NCI-H2171 (cell line): Measurements from ENCODE around the gene LTBP1.
A peak's percentile ranks its signal among the peaks of the same experiment; 100 is the strongest.

Experiments used
- DNase-seq: peaks from one replicate; lab custom pipeline; 2025; lab: John Stamatoyannopoulos, UW

The LTBP1 gene

DNA sequence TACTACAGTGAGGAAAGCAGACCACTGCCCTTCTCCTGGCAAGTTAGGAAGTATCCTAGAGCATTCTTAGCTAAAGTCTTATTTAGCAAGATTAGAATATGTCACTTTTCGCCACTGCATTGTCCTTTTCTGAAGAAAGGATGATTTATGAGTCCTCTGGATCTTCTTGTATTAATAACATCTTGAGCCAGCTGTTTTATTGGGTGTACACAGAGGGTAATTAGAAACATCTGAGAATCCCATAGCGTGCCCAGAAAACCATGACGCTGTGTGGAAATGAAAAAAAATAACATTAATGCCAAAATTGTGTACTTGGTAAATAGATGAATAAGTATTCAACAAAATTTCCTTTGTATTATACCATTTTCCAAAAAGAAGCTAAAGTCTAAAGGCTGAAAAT lies 198.7 kb downstream of the LTBP1 start:
- no peak for DNase-seq

DNA sequence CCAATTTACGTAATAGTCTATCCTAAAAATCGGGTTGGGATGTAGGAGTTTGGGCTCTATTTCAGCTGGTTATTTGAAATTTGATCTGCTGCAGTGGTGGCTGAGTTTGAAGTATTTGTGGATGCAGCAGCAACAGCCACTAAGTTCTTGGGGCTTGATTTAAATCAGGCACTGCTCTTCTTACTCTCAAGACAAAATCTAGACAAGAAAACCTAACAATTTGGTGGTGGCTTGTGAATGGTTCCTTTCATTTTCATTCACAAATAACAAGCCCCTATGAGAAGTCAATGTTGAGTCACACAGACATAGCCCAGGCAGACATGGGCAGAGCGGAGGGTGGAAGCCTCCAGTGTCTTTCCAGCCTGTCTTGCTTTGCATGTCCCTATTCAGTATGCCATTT lies 199.3 kb downstream of the LTBP1 start:
- DNase-seq: no peak

- DNase-seq: no peak
Measured at GRCh38 chr2:33153008-33153407, 206.3 kb downstream of the LTBP1 start.

DNA sequence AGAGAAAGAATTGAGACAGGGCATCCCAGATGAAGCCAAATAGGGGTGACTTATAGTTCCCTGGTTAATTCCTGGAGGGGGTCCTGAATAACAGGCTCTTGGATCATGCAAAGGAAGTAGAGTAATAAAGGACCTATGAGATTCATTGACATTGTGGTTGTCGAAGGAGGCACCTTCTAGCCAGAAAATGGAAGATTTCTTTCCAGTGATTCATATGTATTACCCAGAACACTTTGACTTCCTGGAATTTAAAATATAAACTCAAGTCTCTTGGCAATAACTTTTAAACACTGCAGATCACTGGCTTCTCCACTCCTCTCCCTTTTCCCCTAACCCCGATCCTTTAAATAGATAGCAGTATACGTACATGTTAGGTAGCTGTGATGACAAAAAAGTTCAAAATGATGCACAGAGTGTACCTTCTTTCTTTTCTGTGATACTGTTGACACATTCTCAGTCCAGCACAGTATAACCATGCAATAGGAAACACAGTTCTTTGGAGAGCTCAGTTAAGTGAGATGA lies 211.8 kb downstream of the LTBP1 start:
- no peak for DNase-seq

GRCh38 chr2:33160191-33160590 lies 213.4 kb downstream of the LTBP1 start:
- DNase-seq: no peak

DNA sequence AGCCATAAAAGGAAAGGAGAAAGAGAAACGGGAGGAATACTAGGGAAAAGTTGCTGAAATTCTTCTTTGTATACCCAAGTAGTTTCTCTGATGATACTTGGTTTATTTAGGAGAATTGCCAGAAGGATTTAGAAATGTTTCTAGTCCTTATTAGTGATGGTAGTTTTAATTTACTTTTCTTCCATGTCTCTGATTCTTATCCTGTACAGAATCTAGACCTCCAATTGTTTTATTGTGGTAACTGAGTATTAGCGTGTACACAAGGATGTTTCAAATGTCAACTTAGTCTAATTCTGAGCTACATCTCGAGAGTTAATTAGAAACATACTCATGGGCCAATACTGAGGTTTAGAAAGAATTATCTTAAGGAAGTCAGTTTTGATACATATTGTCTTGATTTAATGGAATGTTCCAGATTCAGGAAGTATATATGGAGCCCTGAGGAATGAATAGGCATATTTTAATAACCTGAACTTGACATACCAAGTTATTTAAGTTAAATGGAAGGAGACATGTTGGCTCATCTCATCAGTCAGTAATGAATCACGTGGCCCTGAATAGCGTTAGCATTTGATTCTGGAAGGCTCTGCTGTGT lies 219.6 kb downstream of the LTBP1 start:
- DNase-seq: no peak

DNA sequence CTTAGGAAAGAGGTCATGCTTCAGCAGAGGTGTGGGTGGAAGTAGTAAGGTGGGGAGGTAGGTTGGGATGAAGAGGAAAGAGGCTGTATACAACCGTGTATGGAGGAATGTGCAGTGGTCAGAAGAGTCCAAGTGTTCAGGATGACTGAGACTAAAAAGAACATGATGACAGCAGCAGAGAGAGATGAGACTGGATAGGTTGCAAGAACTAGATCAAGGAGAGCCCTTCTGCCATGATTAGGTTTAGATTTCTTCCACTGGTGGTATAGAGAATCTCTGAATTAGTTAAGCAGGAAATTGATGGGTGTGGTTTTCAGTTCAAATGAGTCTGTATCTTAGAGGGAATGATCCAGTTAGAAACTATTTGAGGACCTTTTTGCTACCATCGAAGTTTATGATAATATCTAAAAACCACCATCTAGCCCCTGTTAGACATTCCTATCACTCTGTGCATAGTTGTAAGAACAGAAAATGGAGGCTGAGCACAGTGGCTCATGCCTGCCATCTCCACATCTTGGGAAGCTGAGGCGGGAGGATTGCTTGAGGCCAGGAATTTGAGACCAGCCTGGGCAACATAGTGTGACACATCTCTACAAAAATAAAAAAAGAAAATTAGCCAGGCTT lies 221.0 kb downstream of the LTBP1 start:
- no peak for DNase-seq

- no peak for DNase-seq
Measured at GRCh38 chr2:33168425-33168824, 221.7 kb downstream of the LTBP1 start.

DNA sequence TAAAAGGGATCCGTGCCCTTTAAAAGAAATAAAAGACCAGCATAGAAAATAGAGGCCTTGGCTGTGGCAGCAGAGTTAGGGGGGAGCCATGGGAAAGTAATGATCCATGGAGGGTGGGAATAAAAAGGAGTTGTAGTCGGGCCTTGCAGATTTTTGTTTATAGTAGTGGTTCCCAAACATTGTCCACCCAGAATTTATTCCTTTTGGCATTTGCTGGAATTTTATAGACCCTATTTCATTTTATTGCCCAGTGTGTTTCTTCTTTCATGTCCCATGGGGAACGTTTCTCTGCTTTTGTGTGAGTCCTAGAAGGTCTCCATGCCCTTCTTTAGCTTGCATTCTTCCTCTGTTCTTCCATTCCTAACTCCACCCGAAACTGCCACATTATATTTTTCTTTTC lies 222.2 kb downstream of the LTBP1 start:
- DNase-seq: no peak

DNA sequence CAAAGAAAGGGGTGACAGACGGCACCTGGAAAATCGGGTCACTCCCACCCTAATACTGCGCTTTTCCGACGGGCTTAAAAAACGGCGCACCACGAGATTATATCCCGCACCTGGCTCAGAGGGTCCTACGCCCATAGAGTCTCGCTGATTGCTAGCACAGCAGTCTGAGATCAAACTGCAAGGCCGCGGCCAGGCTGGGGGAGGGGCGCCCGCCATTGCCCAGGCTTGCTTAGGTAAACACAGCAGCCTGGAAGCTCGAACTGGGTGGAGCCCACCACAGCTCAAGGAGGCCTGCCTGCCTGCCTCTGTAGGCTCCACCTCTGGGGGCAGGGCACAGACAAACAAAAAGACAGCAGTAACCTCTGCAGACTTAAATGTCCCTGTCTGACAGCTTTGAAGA lies 223.5 kb downstream of the LTBP1 start:
- DNase-seq: peak; percentile 3

DNA sequence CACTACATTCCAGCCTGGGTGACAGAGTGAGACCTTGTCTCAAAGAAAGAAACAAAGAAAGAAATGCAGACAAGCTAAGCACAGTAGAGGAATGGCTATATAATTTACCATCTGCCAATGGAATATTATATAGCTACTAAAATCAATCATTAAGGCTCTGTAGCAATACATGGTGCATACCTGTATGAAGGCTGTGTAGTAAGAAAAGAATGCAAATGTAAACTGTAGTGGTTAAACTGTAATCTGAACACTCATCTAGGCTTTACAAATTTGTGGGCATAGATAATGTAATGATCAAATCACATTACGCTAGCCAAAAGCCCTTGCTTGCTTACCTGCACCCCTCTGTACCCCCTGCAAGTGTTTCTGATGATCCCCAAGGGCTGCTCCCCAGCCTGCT lies 230.9 kb downstream of the LTBP1 start:
- no peak for DNase-seq

- no peak for DNase-seq
Measured at GRCh38 chr2:33178209-33178608, 231.5 kb downstream of the LTBP1 start.

DNA sequence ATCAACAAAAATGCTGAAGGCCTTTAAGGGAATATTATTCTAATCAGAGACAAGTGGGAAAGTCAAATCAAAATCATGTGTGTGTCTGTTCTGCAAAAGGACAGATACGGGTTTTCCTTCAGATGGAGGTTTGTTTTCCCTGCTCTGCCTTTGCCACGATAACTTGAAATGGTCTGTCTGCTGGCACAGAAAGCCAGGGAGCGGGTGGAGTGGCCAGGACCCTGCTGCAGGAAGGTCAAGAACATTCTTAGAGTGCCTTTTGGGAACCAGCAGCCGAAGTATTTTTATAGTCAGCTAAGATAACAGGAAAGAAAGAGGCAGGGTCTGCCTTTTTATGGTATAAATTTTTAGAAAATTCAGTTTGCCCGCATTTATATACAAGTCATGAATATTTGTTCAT lies 234.2 kb downstream of the LTBP1 start:
- DNase-seq: no peak

DNA sequence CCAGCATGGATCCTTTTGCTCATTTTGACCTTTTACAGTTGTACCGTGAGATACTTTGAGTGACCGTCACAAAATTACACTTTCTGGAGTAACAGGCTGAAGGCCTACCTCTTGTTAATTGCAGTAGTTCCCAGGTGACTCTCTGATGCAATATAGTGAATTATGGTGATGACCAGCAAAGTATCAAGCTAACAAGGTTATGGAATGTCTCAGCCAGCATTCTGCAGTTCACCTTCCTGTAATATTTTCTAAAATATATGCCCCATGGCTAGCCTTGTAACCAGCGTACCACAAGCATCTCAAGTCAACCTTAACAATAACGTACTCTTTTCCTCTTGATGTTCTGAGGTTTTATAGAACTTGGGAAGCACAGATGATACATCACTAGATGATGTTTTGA lies 234.7 kb downstream of the LTBP1 start:
- DNase-seq: no peak

DNA sequence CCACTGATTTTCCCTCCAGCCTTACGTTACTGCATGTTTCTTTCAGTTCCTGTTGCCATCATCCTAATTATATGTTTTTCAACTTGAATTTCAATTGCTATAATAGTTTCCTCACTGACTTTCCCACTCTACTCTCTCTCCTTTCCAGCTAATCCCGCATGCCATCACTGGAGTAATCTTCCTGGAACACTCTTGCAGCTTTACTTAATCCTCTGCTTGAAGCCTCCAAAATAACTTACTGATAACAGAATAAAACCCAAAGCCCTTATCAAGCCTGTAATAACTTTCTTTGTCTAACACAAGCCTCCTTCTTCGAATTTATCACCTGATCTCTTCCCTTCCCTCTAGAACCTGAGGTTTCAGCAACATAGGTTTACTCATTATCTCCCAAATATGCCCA lies 237.3 kb downstream of the LTBP1 start:
- DNase-seq: no peak

DNA sequence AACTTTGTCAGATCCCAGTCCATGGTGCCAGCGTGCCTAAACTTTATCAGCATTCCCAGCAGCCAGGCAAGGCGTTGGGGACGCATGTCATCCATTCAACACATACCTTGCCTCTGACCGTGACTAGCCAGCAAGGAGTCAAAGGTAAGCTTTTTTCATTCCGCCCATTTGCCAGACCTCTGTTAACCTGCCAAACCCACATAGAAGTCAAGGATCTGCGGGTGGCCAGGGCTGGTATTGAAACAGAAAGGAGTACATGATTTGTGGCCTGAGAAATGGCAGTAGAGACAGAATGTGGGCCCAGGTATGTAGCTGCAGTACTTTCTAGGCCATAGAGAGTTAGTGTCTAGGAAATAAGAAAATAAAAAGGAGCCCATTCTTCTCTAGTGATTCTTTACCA lies 240.2 kb downstream of the LTBP1 start:
- DNase-seq: no peak

- no peak for DNase-seq
Measured at GRCh38 chr2:33188799-33189198, 242.0 kb downstream of the LTBP1 start.

DNA sequence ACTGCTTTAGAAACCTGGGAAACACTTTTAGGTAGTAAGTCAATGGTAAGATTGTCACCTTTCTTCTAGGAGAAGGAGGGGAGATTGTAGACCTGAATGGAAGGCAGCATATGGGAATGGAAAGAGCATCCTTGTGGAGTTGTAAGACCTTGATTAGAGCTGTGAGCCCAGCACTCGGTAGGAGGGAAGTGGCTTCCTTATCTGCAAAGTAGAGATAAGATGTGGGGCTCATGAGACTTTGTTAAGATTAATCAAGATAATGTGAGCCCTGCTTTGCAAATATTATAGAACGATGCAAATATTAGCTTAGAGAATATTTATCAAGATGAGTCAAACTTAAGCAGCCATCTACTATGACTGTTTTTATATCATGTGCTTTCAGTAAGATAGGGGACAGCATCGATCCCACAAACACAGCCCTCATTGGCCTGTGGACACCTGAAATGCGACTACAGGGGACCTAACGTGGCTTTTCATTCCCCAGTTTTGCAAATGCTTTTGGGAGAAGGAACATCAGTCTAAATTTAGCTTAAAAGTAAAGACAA lies 243.7 kb downstream of the LTBP1 start:
- DNase-seq: no peak

DNA sequence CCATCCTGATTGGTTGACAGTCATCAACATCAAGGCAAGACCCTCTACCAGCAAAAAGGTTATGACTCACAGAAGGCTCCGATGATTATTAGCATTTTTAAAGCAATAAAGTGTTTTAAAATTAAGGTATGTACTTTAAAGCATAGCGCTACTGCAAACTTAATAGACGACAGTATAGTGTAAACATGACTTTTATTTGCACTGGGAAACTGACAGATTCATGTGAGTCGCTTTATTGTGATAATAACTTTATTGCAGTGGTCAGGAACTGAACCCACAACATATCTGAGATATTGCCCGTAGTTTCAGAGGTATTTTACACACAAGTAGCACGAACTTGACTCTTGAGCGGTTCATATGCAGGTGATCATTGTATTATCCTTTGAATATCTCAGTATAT lies 249.1 kb downstream of the LTBP1 start:
- no peak for DNase-seq

DNA sequence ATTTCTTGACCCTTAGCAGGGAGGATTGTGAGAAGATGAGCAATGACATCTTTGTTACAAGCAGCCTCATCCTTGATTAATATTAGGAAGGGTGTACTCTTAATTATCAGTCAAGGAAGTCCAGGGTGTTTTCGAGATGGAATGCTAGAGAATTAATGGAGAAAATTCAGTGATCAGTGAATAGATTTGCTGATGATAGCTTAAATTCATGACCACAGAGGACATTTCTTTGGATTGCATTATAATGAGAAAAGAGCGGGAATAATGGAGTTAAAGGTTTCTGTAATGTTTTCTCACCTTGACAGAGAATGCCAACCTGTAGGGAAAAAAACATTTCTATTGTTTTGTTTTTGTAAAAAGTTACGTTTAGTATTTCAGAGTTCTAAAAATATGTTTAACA lies 249.9 kb downstream of the LTBP1 start:
- DNase-seq: no peak

GRCh38 chr2:33197198-33197938 lies 250.6 kb downstream of the LTBP1 start:
- DNase-seq: no peak

- no peak for DNase-seq
Measured at GRCh38 chr2:33202641-33203522, 256.1 kb downstream of the LTBP1 start.
